ENCODE results near the gene TEAD2.

- no peak for TF ChIP-seq CTCF (IDR thresholded peaks at IDR 0.05; ENCODE audit: insufficient read depth, low read length, poor library complexity, severe bottlenecking)
- TF ChIP-seq EZH2phosphoT487 (conservative IDR thresholded peaks at IDR 0.05; ENCODE audit: low read length) = no peak
These were observed 47.1 kb downstream of the TEAD2 start for GRCh38 chr19:49315111-49315510.

Measured in SU-DHL-6 (cell line).